SK-N-SH (cell line): ENCODE results near the gene MARCHF3. TPM values are rescaled to one million over a fixed set of nuclear protein-coding genes. Genes with fewer than 3 reads are reported as not detected.

ENCODE experiments used
- CTCF ChIA-PET: fragments of 300-600, 350-600 bp; formaldehyde crosslinking; extraction: SDS; loops from one replicate; lab custom pipeline; 2021; lab: Yijun Ruan, JAX
- POLR2A ChIA-PET: fragments of 350-600 bp; sonication (Branson Sonifier 250); formaldehyde crosslinking; extraction: SDS; loops from one replicate; lab custom pipeline; 2020; ENCODE audit warnings: antibody characterized with exemption, inconsistent platforms; lab: Yijun Ruan, JAX
- DNase-seq: peaks from one replicate; pipeline ENCODE4 v3.0.0; 2012
- H2AFZ ChIP-seq: fragments of 200-600 bp; sonication (generic); 2 replicates; pipeline ENCODE4 v1.8.1; 2016; ENCODE audit warnings: antibody characterized with exemption, mild to moderate bottlenecking, low read depth
- H3F3A ChIP-seq: fragments of 200-600 bp; sonication (generic); replicated peaks from 2 replicates; pipeline ENCODE3; 2016; ENCODE audit warnings: antibody characterized with exemption, mild to moderate bottlenecking; ENCODE audit not compliant: insufficient read depth
- H3K27ac ChIP-seq, 2 experiments: fragments of 200-500 bp in 1 of 2; fragments of 200-600 bp in 1 of 2; sonication (Bioruptor generic) in 1 of 2; sonication (generic), shearing (Covaris generic) in 1 of 2; 2 replicates each; pipeline versions ENCODE4 v1.5.1 to v1.6.1; 2014 to 2016; ENCODE audit warnings: low read depth in 2 of 2, inconsistent platforms in 1 of 2, low read length in 1 of 2, mild to moderate bottlenecking in 1 of 2, mixed read lengths in 1 of 2
- H3K27me3 ChIP-seq: fragments of 200-600 bp; sonication (generic), shearing (Covaris generic); 2 replicates; pipeline ENCODE4 v1.6.1; 2016; ENCODE audit warnings: mixed run types; ENCODE audit not compliant: insufficient read depth
- H3K36me3 ChIP-seq, 2 experiments: fragments of 200-500 bp in 1 of 2; fragments of 200-600 bp in 1 of 2; sonication (Bioruptor generic) in 1 of 2; sonication (generic) in 1 of 2; replicated peaks in 1 of 2; 2 replicates each; pipeline versions ENCODE3 to v1.5.1; 2014 to 2016; ENCODE audit warnings: low read length in 1 of 2, mild to moderate bottlenecking in 1 of 2; ENCODE audit not compliant: insufficient read depth in 2 of 2, control insufficient read depth in 1 of 2
- H3K4me1 ChIP-seq, 2 experiments: fragments of 200-500 bp in 1 of 2; fragments of 200-600 bp in 1 of 2; sonication (Bioruptor generic) in 1 of 2; sonication (generic), shearing (Covaris generic) in 1 of 2; 2 replicates each; pipeline versions ENCODE4 v1.5.1 to v1.6.1; 2014 to 2016; ENCODE audit warnings: low read depth in 1 of 2, low read length in 1 of 2, mixed run types in 1 of 2; ENCODE audit not compliant: insufficient read depth in 2 of 2, control insufficient read depth in 1 of 2
- H3K4me2 ChIP-seq: fragments of 200-600 bp; sonication (generic), shearing (Covaris generic); 2 replicates; pipeline ENCODE4 v1.6.1; 2017; ENCODE audit warnings: mixed run types
- H3K4me3 ChIP-seq, 2 experiments: fragments of 200-500 bp in 1 of 2; fragments of 200-600 bp in 1 of 2; sonication (Bioruptor generic) in 1 of 2; sonication (generic), shearing (Covaris generic) in 1 of 2; 2 replicates each; pipeline versions ENCODE4 v1.5.1 to v1.8.1; 2014 to 2016; ENCODE audit warnings: low read depth in 2 of 2, inconsistent platforms in 1 of 2, low read length in 1 of 2, mild to moderate bottlenecking in 1 of 2, mixed read lengths in 1 of 2, moderate library complexity in 1 of 2
- H3K79me2 ChIP-seq: fragments of 200-600 bp; sonication (generic); 2 replicates; pipeline ENCODE4 v1.8.1; 2017; ENCODE audit warnings: mild to moderate bottlenecking; ENCODE audit not compliant: insufficient read depth
- H3K9ac ChIP-seq: fragments of 200-600 bp; sonication (generic); 2 replicates; pipeline ENCODE4 v1.6.1; 2017; ENCODE audit warnings: mixed run types
- H3K9me2 ChIP-seq: fragments of 200-600 bp; sonication (generic); 2 replicates; pipeline ENCODE4 v1.6.1; 2017; ENCODE audit warnings: mixed run types
- H3K9me3 ChIP-seq: fragments of 200-600 bp; sonication (generic); 2 replicates; pipeline ENCODE4 v1.6.1; 2017; ENCODE audit warnings: mixed run types, mild to moderate bottlenecking, moderate library complexity
- H4K20me1 ChIP-seq: fragments of 200-600 bp; sonication (generic); 2 replicates; pipeline ENCODE4 v1.6.1; 2017; ENCODE audit warnings: mild to moderate bottlenecking, mixed run types; ENCODE audit not compliant: insufficient read depth
- CHD2 ChIP-seq: fragments of 150-350 bp; IDR thresholded peaks from 2 replicates; pipeline ENCODE4 v1.6.1; 2018; ENCODE audit warnings: low read length; ENCODE audit not compliant: partially characterized antibody
- ELF1 ChIP-seq: IDR thresholded peaks from 2 replicates; pipeline ENCODE4 v1.4.0; 2012
- EP300 ChIP-seq, 2 experiments: IDR thresholded peaks; 2 replicates each; pipeline versions ENCODE4 v1.4.0 to v1.6.1; 2012; ENCODE audit warnings: borderline replicate concordance in 1 of 2, low read depth in 1 of 2, low read length in 1 of 2
- FOSL2 ChIP-seq: IDR thresholded peaks from 2 replicates; pipeline ENCODE4 v1.4.0; 2012; ENCODE audit warnings: low read depth, mild to moderate bottlenecking, moderate library complexity, borderline replicate concordance
- FOXJ3 ChIP-seq: sonication (generic); formaldehyde crosslinking; IDR thresholded peaks from 2 replicates; pipeline ENCODE4 v1.5.1; 2020; ENCODE audit warnings: mild to moderate bottlenecking, missing genetic modification reagents
- FOXM1 ChIP-seq: IDR thresholded peaks from 2 replicates; pipeline ENCODE4 v1.4.0; 2012; ENCODE audit warnings: low read depth, mild to moderate bottlenecking
- GATA2 ChIP-seq: sonication (generic); formaldehyde crosslinking; IDR thresholded peaks from 2 replicates; pipeline ENCODE4 v1.5.0; 2020; ENCODE audit warnings: mild to moderate bottlenecking, missing genetic modification reagents
- MXI1 ChIP-seq: IDR thresholded peaks from 2 replicates; pipeline ENCODE4 v1.6.1; 2012; ENCODE audit warnings: mild to moderate bottlenecking, low read depth, low read length, improper control_type of control experiment
- NFIC ChIP-seq: IDR thresholded peaks from 2 replicates; pipeline ENCODE4 v1.4.0; 2012; ENCODE audit warnings: borderline replicate concordance
- RAD21 ChIP-seq: IDR thresholded peaks from 2 replicates; pipeline ENCODE4 v1.6.1; 2012; ENCODE audit warnings: mild to moderate bottlenecking, low read length
- TAF1 ChIP-seq: IDR thresholded peaks from 2 replicates; pipeline ENCODE4 v1.6.1; 2012; ENCODE audit warnings: low read depth, mild to moderate bottlenecking, low read length, moderate library complexity, borderline replicate concordance
- TCF12 ChIP-seq: IDR thresholded peaks from 2 replicates; pipeline ENCODE4 v1.4.0; 2012
- YY1 ChIP-seq: IDR thresholded peaks from 2 replicates; pipeline ENCODE4 v1.4.0; 2012; ENCODE audit warnings: low read depth, mild to moderate bottlenecking
- WGBS: methylation state at CpG from one replicate; pipeline ENCODE4 v1.1.6; 2017; ENCODE audit warnings: low lambda C conversion rate; 5-methylcytosine and 5-hydroxymethylcytosine counted together
- polyA plus RNA-seq, 3 experiments: library from polyadenylated mRNA; depleted of rRNA; stranded (reverse); fragments of >200 nt; gene quantifications; 2 replicates each; pipeline ENCODE4 v1.2.3, GENCODE V29; 2012
- TF ChIP-seq, protein P1 (sequence below): fragments of 150-350 bp; IDR thresholded peaks from 2 replicates; pipeline ENCODE4 v1.6.1; 2017; ENCODE audit warnings: antibody characterized with exemption, low read length, low read depth, borderline replicate concordance
- TF ChIP-seq, protein P2 (sequence below): IDR thresholded peaks from 2 replicates; pipeline ENCODE4; 2012
- TF ChIP-seq, protein P3 (sequence below): IDR thresholded peaks from 2 replicates; pipeline ENCODE4 v1.4.0; 2012; ENCODE audit warnings: low read depth, borderline replicate concordance
- TF ChIP-seq, protein P4 (sequence below): IDR thresholded peaks from 2 replicates; pipeline ENCODE4 v1.4.0; 2012; ENCODE audit warnings: low read depth, borderline replicate concordance

Gene MARCHF3
- polyA plus RNA-seq, 1 of the 3 experiments (the other 2 are of a cell fraction) = 21.5 TPM

- DNase-seq = no peak
Observed at GRCh38 chr5:126872561-126873354, 157.6 kb downstream of the MARCHF3 start.

More at GRCh38 chr5:126872561-126873354, 157.6 kb downstream of the MARCHF3 start:
- peaks cover 3 to 8% of the 10 kb centered on the region in 2 experiments for H3K36me3 ChIP-seq
- H3F3A ChIP-seq = no peaks in the 10 kb centered on the region
- no peaks in the 10 kb centered on the region for H3K27me3 ChIP-seq
- no peaks in the 10 kb centered on the region for H3K9me3 ChIP-seq
- no peak overlapping the region for H3K4me3 ChIP-seq
- POLR2A ChIA-PET = no interaction called here
- TF ChIP-seq TAF1 = no peak
- TF ChIP-seq, protein P1, sequence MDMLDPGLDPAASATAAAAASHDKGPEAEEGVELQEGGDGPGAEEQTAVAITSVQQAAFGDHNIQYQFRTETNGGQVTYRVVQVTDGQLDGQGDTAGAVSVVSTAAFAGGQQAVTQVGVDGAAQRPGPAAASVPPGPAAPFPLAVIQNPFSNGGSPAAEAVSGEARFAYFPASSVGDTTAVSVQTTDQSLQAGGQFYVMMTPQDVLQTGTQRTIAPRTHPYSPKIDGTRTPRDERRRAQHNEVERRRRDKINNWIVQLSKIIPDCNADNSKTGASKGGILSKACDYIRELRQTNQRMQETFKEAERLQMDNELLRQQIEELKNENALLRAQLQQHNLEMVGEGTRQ = no peak
- no peak for TF ChIP-seq GATA2
- TF ChIP-seq, protein P2, sequence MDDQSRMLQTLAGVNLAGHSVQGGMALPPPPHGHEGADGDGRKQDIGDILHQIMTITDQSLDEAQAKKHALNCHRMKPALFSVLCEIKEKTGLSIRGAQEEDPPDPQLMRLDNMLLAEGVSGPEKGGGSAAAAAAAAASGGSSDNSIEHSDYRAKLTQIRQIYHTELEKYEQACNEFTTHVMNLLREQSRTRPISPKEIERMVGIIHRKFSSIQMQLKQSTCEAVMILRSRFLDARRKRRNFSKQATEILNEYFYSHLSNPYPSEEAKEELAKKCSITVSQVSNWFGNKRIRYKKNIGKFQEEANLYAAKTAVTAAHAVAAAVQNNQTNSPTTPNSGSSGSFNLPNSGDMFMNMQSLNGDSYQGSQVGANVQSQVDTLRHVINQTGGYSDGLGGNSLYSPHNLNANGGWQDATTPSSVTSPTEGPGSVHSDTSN = no peak
- no peak for TF ChIP-seq FOXM1
- no peak for TF ChIP-seq MXI1
- TF ChIP-seq NFIC = no peak
- TF ChIP-seq, protein P3, sequence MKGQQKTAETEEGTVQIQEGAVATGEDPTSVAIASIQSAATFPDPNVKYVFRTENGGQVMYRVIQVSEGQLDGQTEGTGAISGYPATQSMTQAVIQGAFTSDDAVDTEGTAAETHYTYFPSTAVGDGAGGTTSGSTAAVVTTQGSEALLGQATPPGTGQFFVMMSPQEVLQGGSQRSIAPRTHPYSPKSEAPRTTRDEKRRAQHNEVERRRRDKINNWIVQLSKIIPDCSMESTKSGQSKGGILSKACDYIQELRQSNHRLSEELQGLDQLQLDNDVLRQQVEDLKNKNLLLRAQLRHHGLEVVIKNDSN = no peak
- no peak for TF ChIP-seq RAD21
- no peak for TF ChIP-seq ELF1
- TF ChIP-seq, protein P4, sequence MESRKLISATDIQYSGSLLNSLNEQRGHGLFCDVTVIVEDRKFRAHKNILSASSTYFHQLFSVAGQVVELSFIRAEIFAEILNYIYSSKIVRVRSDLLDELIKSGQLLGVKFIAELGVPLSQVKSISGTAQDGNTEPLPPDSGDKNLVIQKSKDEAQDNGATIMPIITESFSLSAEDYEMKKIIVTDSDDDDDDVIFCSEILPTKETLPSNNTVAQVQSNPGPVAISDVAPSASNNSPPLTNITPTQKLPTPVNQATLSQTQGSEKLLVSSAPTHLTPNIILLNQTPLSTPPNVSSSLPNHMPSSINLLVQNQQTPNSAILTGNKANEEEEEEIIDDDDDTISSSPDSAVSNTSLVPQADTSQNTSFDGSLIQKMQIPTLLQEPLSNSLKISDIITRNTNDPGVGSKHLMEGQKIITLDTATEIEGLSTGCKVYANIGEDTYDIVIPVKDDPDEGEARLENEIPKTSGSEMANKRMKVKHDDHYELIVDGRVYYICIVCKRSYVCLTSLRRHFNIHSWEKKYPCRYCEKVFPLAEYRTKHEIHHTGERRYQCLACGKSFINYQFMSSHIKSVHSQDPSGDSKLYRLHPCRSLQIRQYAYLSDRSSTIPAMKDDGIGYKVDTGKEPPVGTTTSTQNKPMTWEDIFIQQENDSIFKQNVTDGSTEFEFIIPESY = no peak
- no peak for TF ChIP-seq FOXJ3 (CRISPR knock-in tag)
- TF ChIP-seq EP300 (IDR thresholded peaks at IDR 0.05; ENCODE audit: borderline replicate concordance in 1 of 2, low read depth in 1 of 2, low read length in 1 of 2) = no peak
- TF ChIP-seq FOSL2 = no peak
- TF ChIP-seq TCF12 = no peak
- no peak for TF ChIP-seq YY1
- TF ChIP-seq CHD2 = no peak
- TF ChIP-seq, all 33 proteins: peak for 0
- H4K20me1 ChIP-seq = no peaks in the 10 kb centered on the region
- H3K79me2 ChIP-seq = no peaks in the 10 kb centered on the region
- no peak overlapping the region for H2AFZ ChIP-seq
- H3K9ac ChIP-seq = no peak overlapping the region
- H3K27ac ChIP-seq = no peak overlapping the region
- peaks cover 0 to 13% of the 10 kb centered on the region in 2 experiments; a peak in 1 of 4 replicates for H3K4me1 ChIP-seq
- no peak overlapping the region for H3K4me2 ChIP-seq
- CTCF ChIA-PET = interaction anchor here (1.3 kb wide), 1 partner anchor 9 kb away, joined by 3 read pairs; no protein-coding TSS in a partner anchor
- 95% methylated on average over 11 of the region's 11 CpGs for WGBS
- H3K9me2 ChIP-seq = no peaks in the 10 kb centered on the region
